GM21786 (cell line): ENCODE measurements around the gene NCAM1.

Experiments
- ATAC-seq: cut with Tn5 transposase; IDR thresholded peaks from one replicate; pipeline ENCODE4 v1.9.1; 2021; ENCODE audit not compliant: unreplicated experiment

Gene NCAM1

GRCh38 chr11:113271551-113272245, 310.5 kb downstream of the NCAM1 start:
- no peak for ATAC-seq

DNA sequence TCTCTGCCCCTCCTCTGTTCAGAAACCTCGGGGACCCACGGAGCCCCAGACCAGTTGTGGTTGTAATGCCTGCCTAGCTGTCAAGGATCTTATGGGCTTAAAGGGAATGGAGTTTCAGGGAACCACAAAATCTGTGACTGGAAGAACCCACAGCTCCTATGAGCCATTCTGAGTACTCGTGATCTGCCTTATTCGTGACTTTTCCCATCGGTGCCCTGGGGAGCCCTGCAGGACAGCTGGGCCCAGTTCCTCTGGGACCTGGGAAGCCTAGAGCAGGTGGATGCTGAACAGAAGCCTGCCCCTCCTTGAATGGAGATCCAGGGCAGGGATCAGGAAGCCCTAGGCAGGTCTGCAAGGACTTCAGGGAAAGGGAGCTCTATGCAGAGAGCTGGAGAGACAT, 311.1 kb downstream of the NCAM1 start:
- no peak for ATAC-seq

GRCh38 chr11:113272927-113273615, 311.9 kb downstream of the NCAM1 start:
- no peak for ATAC-seq

- ATAC-seq = no peak
Observed at GRCh38 chr11:113273720-113274119, 312.5 kb downstream of the NCAM1 start.

DNA sequence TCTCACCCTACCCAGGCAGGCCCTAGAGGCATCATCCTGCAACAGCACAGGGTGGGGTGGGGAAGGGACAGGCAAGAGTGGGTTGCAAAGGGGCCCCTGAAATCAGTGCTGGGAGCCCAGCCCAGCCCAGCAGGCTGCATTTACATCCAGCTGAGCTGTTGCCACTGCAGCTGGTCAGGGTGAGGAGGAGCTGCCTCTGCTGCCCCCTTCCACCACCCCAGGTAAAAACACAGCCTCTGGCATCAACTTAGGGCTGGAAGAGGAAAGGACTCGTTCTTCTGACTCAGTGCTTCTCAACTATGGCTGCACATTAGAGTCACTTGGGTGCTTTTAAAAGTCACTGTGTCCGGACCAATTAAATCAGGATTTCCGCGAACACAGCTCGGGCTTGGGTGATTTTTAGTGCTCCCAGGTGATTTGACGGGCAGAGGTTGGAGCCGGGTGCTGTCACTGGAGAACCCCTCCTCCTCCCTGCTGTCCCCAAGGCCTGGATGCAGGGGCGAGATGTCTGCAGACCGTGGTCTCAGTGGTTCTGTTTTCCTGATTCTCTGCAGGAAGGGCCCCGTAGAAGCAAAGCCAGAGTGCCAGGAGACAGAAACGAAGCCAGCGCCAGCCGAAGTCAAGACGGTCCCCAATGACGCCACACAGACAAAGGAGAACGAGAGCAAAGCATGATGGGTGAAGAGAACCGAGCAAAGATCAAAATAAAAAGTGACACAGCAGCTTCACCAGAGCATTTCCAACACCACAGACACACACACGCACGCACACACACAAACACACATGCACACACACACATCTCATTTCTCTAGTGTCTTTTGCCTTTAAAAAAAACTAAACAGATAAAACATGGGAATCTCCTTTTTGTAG, 313.7 kb downstream of the NCAM1 start:
- no peak for ATAC-seq

- no peak for ATAC-seq
Observed at GRCh38 chr11:113275602-113276001, 314.4 kb downstream of the NCAM1 start.

- ATAC-seq = no peak
Observed at GRCh38 chr11:113276466-113276865, 315.2 kb downstream of the NCAM1 start.

GRCh38 chr11:113277907-113278306, 316.7 kb downstream of the NCAM1 start:
- ATAC-seq = no peak

DNA sequence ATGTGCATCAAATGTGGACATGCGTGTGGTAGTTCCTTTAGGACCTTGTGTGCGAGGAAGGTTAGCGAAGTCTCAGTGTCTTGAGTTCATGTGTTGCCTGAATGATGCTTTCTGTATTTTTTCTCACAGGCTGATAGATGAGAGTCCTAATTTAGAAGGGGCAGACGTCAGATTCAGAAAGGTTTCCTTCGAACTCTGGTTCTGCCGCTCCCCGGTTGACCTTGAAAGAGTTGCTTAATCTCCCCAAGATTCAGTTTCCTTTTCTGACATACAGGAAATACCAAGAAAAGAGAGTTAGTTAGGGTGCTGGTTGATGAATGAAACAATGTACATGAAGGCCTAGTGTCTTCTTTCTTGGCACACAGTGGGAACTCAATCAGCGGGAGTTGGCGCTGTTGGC, 317.3 kb downstream of the NCAM1 start:
- no peak for ATAC-seq

DNA sequence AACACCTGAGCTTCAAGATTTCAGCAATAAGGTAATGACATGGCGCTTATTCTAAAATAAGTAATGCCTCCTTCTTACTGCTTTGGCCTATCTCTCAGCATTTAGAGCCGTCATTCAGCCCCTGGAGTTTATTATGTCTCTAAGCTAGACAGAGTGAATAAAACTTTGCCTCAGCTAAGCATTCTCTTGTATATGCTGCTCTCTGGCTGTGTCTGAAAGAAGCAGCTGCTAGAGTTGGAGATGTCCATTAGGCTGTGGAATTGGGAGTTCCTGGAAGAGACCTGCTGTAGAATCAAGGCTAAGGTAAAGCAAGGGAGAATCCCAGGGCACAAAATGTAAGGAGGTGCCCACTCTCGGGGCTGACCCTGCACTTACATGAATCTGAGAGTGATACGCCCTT, 317.7 kb downstream of the NCAM1 start:
- no peak for ATAC-seq

DNA sequence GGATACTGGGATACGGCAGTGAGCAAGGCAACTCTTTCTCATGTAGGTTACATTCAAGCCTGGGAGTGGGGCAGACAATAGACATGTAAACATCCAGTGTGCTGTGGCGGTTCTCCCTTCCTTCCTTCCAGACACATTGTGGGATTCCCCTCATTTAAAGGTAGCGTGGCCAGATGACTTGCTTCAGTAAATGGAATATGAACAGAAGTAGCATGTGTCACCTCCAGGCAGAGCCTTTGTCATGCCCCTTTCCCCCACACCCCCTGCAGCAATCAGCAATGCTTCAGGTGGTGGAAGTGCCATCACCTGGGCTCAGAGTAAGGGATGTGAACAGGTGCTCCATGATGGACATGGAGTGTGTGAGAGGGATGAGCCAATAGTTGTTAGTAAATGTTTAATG, 318.4 kb downstream of the NCAM1 start:
- ATAC-seq = no peak

DNA sequence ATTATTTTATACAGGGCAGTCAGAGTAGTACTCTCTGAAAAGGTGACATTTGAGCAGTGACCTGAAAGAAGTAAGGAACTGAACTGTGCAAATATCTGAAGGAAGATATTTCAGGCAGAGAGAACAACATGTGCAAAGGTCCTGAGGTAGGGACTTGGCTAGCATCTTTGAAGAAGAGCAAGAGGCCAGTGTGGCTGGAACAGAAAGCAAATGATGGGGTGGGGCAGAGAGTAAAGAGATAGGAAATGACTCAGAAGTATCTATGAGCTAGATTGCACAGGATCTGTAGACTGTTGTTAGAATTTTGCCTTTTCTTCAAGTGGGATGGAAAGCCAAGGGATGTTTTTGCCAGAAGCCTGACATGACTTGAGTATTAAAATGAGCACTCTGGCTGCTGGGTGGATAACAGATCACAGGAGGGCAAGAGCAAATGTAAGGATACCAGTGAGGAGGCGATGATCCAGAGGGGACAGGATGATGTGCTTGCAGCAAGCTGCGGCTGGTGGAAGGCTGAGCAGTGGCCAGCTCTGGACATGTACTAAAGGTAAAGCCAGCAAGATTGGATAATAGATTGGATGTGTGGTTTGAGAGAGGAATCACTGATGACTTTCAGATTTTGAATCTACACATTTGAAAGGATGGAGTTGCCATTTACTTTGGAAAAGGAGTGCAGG, 320.0 kb downstream of the NCAM1 start:
- ATAC-seq = no peak

DNA sequence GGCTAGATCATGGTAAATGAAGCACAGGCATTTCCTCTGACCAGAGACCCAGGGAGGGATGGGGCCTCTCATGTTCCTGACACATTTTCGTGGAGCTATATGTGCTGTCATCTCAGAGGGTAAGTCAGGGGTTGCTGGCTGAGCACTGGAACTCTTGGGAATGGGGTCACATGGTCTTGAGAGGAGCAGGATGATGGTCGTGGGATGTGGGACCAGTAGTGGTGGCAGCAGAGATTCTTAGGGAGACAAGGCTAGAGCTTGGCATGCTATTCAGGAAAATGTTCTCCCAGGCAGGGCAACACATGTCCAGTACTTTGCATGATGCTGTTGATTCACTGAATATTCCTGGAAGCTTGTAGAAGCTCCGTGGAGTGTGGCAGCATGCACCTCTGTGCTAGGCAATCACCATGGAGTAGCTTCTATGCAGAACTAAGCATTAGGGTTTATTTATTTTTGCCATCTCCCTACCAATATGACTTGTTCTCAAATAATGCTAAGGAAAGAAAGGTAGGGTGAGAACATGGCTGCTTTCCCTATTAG, 321.7 kb downstream of the NCAM1 start:
- no peak for ATAC-seq

GRCh38 chr11:113283881-113284280, 322.7 kb downstream of the NCAM1 start:
- ATAC-seq = no peak

DNA sequence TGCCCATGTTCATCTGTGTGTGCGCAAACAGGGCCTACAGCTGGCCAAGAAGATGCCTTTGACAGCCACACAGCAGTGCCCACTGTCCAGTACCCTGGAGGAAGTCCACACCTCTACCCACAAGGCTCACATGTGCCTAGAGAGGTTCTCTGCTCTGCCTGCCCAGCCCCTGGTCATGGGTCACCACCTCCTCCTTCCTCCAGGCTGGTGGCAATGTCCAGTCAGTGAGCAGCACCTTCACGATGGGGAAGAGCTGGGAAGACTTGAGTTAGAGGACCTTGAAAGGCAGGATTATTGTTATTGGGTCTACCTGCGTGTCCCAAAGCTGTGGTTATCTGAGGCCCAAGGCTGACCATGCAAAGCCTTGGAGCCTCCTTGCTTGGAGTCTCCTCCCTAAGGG, 324.8 kb downstream of the NCAM1 start:
- no peak for ATAC-seq

DNA sequence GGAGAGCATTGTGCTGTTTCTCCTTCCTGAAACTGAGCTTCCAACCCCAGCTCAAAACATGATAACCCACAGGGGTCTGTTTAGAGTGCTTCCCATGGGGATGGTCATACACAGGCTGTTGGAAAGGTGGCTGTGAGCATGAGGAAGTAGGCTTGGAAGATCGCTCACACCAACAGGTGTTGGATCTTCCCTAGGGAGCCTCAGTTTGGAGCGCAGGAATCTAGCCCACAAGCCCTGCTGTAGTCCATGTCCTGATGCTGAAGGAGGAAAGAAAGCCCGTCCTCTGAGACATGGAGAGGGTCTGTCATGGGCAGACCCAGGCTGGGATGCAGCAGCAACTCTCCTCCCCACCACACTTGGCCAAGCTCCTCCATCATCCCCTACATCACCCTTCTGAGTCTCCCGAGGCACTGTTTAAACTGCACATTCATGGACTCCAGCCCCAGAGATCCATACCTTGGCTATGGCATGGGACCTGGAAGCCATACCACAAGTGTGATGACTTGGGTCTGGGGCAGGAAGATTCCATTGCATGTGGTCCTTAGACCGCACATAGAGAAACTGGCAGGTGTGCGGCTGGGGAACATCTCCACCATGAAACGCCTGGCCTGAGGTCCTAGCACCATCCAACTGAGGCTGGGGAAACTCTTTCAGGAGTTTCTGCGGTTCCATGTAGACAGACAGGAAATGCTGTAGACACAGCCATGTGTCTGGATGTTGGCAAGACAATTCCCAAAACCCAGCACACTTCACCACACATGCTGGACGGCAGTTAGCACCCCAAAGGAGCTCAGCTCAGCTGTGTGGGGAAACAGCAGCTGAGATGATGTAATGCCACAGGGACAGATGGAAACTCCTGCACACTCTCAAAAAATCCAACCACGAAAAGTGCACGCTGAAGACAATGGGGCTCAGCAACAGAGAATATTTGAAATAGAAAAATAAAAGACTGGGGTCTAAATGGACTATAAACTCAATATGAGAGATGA, 325.6 kb downstream of the NCAM1 start:
- no peak for ATAC-seq

- no peak for ATAC-seq
Observed at GRCh38 chr11:113287801-113288200, 326.6 kb downstream of the NCAM1 start.

- ATAC-seq = no peak
Observed at GRCh38 chr11:113288286-113288863, 327.2 kb downstream of the NCAM1 start.

- ATAC-seq = peak; percentile 89
Observed at GRCh38 chr11:113289431-113290187, 328.4 kb downstream of the NCAM1 start.
